ENCODE results near the gene HOXA9. TPM values are rescaled to one million over a fixed set of nuclear protein-coding genes. Genes with fewer than 3 reads are reported as not detected.

The HOXA9 gene
- total RNA-seq, 2 donors from 2014 or later, result 14.7 to 57.0 TPM

DNA sequence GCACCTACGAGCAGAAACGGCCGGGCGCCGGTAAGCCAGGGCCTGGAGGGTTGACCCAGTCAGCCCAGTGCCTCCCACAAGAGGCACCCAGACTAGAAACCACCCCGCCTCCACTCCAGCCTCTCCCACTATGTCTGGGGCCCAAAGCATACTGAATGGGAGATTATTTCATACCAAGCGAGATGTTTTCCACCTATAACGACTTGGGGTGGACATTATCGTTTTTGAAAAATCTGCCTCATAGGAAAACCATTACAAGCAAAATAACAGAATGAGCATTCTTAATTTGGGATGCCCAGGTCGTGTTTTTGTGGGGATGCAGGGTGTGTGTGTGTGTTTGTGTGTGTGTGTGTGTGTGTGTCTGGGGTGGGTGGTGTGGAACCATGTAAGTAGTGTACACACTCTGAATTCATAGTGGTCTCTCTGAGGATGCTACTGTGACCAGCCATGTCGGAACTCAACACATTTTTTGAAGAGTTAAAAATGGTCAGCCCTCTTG, 19.4 kb downstream of the HOXA9 start:
- DNase-seq (ENCODE audit: low spot score), result no peak
- no peak overlapping the region for H3K27ac ChIP-seq
- intact Hi-C loops (cut with DNase I), result no loop called here

DNA sequence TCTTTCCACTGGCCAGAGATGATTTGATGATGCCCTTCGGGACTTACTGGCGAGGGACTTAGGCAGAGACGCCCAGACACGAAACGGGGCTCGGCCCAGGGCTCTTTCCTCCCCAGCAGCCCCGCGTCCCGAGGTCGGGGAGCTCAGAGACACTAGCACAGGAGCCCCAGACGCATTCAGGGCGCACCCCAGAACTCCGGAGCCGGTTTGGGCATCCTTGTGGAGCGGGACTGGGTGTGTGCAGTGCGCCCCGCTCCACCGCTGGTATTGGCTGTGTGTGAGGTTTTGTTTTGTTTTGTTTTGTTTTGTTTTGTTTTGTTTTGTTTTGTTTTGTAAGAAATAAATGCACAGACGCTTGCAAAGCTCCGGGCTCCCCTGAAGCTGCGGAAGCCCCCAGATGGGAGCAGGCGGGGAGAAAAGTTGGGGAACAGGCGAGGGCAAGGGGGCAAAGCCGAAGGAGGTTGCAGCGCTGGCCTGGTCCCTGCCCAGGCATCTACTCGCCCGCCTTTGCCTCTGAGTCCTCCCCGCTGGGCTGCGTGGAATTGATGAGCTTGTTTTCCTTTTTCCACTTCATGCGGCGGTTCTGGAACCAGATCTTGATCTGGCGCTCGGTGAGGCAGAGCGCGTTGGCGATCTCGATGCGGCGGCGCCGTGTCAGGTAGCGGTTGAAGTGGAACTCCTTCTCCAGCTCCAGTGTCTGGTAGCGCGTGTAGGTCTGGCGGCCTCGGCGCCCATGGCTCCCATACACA, 20.0 kb downstream of the HOXA9 start:
- intact Hi-C loops (cut with DNase I), result no loop called here
- H3K4me1 ChIP-seq (replicated peaks), result peaks cover 4% of the 10 kb centered on the region

More for the DNA sequence above, 19.4 kb downstream of the HOXA9 start:
- 92% methylated on average over 11 of the region's 11 CpGs for WGBS
- H3K36me3 ChIP-seq, result no peaks in the 10 kb centered on the region
- H3K27me3 ChIP-seq (replicated peaks; ENCODE audit: insufficient read depth), result no peaks in the 10 kb centered on the region
- no peaks in the 10 kb centered on the region for H3K9me3 ChIP-seq
- no peak for TF ChIP-seq POLR2AphosphoS5 (IDR thresholded peaks at IDR 0.05)
- TF ChIP-seq, protein P1, sequence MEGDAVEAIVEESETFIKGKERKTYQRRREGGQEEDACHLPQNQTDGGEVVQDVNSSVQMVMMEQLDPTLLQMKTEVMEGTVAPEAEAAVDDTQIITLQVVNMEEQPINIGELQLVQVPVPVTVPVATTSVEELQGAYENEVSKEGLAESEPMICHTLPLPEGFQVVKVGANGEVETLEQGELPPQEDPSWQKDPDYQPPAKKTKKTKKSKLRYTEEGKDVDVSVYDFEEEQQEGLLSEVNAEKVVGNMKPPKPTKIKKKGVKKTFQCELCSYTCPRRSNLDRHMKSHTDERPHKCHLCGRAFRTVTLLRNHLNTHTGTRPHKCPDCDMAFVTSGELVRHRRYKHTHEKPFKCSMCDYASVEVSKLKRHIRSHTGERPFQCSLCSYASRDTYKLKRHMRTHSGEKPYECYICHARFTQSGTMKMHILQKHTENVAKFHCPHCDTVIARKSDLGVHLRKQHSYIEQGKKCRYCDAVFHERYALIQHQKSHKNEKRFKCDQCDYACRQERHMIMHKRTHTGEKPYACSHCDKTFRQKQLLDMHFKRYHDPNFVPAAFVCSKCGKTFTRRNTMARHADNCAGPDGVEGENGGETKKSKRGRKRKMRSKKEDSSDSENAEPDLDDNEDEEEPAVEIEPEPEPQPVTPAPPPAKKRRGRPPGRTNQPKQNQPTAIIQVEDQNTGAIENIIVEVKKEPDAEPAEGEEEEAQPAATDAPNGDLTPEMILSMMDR (IDR thresholded peaks at IDR 0.05), result no peak
- no peak for TF ChIP-seq POLR2A (IDR thresholded peaks at IDR 0.05)
- H3K4me1 ChIP-seq (replicated peaks), result peaks cover 4% of the 10 kb centered on the region
- no peak overlapping the region for H3K4me3 ChIP-seq

DNA sequence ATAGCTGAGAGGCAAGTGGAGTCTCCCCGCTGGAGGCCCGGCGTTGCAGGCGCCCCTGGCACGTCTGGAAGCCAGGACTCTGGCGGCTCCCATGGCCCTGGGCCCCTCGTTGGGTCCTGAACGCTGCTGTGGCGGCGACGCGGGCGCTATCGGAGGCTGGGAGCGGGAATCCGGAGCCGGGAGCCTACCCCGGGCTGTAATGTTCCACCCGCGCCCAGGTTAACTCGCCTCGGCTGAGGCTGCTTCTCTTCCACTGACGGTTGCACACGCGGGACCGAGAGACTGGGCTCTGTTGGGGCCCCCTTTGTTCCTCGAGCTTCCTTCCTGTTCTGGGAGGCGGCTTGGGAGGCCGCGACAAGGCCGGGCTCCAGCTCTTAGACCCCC, 20.6 kb downstream of the HOXA9 start:
- Histone ChIP-seq H3K36me3 (no peaks in the 10 kb centered on the region), H3K4me1 (replicated peaks) (peaks cover 4% of the 10 kb centered on the region), H3K9me3 (no peaks in the 10 kb centered on the region), H3K4me3 (peak overlapping the region in 1 of 2 donors; percentile 2), H3K27ac (peak overlapping the region in 1 of 2 donors; percentile 39), H3K27me3 (replicated peaks; ENCODE audit: insufficient read depth) (no peaks in the 10 kb centered on the region)
- TF ChIP-seq POLR2A (IDR thresholded peaks at IDR 0.05), result no peak
- TF ChIP-seq, protein P1 (IDR thresholded peaks at IDR 0.05), result no peak
- WGBS, result 84% methylated on average over 31 of the region's 31 CpGs
- intact Hi-C loops (cut with DNase I), result no loop called here
- no peak for DNase-seq (ENCODE audit: low spot score)

More for the DNA sequence above, 20.0 kb downstream of the HOXA9 start:
- H3K27me3 ChIP-seq (replicated peaks; ENCODE audit: insufficient read depth), result no peaks in the 10 kb centered on the region
- TF ChIP-seq, protein P1 (IDR thresholded peaks at IDR 0.05), result no peak
- no peak for TF ChIP-seq POLR2A (IDR thresholded peaks at IDR 0.05)
- TF ChIP-seq POLR2AphosphoS5 (IDR thresholded peaks at IDR 0.05), result no peak
- 84% methylated on average over 47 of the region's 47 CpGs for WGBS
- peak overlapping the region in 1 of 2 donors; percentile 39 for H3K27ac ChIP-seq
- no peak for DNase-seq (ENCODE audit: low spot score)
- H3K9me3 ChIP-seq, result no peaks in the 10 kb centered on the region
- peak overlapping the region in 1 of 2 donors; percentile 2 for H3K4me3 ChIP-seq
- no peaks in the 10 kb centered on the region for H3K36me3 ChIP-seq

DNA sequence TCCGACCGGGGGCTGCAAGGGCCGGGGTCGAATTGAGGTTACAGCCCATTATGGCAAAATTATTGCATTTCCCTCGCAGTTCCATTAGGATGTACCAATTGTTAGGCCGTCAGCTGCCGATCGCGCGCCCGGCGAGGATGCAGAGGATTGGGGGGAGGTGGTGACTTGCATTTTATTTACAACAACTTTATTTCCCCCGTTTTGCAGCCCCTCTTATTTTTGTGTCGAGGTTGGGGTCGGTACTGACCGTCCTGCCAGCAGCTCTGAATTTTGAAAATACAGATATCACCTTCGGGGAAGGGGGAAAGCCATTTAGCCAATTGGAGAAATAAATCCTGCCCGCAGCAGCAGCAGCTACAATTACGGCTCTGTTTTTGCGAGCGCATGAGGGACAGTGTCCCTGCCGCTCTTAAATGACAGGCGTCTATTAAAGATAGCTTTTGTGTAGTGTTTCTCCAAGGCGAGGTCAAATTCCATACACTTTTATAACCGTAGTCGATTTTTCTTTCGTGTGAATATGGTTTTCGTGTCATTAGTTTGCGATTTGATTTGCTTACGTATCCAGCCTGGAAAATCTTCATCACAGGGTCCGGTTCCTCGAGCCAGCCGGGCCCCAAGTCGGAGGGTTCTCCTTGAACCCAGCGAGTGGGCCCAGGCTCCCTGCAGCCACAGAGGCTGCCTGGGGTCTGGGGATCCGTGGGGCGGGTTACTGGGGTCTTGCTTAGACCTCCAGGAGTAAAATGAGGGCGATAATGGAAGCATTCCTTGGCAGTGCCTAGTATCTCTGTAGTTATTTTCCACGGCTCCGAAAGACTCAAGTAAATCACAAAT, 21.2 kb downstream of the HOXA9 start:
- whole genome bisulfite sequencing, result 61% methylated on average over 40 of the region's 40 CpGs
- no peaks in the 10 kb centered on the region for H3K27me3 ChIP-seq (replicated peaks; ENCODE audit: insufficient read depth)
- H3K27ac ChIP-seq, result peak overlapping the region in 1 of 2 donors; percentile 39
- TF ChIP-seq, protein P1 (IDR thresholded peaks at IDR 0.05), result peak in 1 of 4 experiments; percentile 29
- TF ChIP-seq POLR2A (IDR thresholded peaks at IDR 0.05), result no peak
- no peak for DNase-seq (ENCODE audit: low spot score)
- intact Hi-C loops (cut with DNase I), result no loop called here
- no peaks in the 10 kb centered on the region for H3K36me3 ChIP-seq
- no peaks in the 10 kb centered on the region for H3K4me1 ChIP-seq (replicated peaks)
- H3K4me3 ChIP-seq, result peak overlapping the region in 1 of 2 donors; percentile 40
- no peaks in the 10 kb centered on the region for H3K9me3 ChIP-seq
